SK-N-SH (cell line): ENCODE measurements around the gene HOXB5.

Experiments used
- CTCF ChIP-seq: fragments of 200-600 bp; sonication (generic); IDR thresholded peaks from 2 replicates; pipeline ENCODE4 v1.6.1; 2017; ENCODE audit warnings: antibody characterized with exemption, mild to moderate bottlenecking, moderate library complexity
- EP300 ChIP-seq, 2 experiments: IDR thresholded peaks; 2 replicates each; pipeline versions ENCODE4 v1.4.0 to v1.6.1; 2012; ENCODE audit warnings: borderline replicate concordance in 1 of 2, low read depth in 1 of 2, low read length in 1 of 2
- EZH2phosphoT487 ChIP-seq: fragments of 200-600 bp; sonication (generic); IDR thresholded peaks from 2 replicates; pipeline ENCODE4 v1.6.1; 2017; ENCODE audit warnings: low read depth, mixed run types, mild to moderate bottlenecking, antibody characterized with exemption, moderate library complexity, borderline replicate concordance
- FOXJ3 ChIP-seq: sonication (generic); formaldehyde crosslinking; IDR thresholded peaks from 2 replicates; pipeline ENCODE4 v1.5.1; 2020; ENCODE audit warnings: mild to moderate bottlenecking, missing genetic modification reagents
- FOXM1 ChIP-seq: IDR thresholded peaks from 2 replicates; pipeline ENCODE4 v1.4.0; 2012; ENCODE audit warnings: low read depth, mild to moderate bottlenecking
- IRF3 ChIP-seq: fragments of 150-350 bp; IDR thresholded peaks from 2 replicates; pipeline ENCODE4 v1.6.1; 2016; ENCODE audit warnings: mild to moderate bottlenecking, low read depth, low read length
- MEF2A ChIP-seq: IDR thresholded peaks from 2 replicates; pipeline ENCODE4 v1.4.0; 2012; ENCODE audit warnings: low read depth, borderline replicate concordance
- MXI1 ChIP-seq: IDR thresholded peaks from 2 replicates; pipeline ENCODE4 v1.6.1; 2012; ENCODE audit warnings: mild to moderate bottlenecking, low read depth, low read length, improper control_type of control experiment
- POLR2AphosphoS5 ChIP-seq: IDR thresholded peaks from 2 replicates; pipeline ENCODE4 v1.6.1; 2012; ENCODE audit warnings: low read depth, low read length
- RAD21 ChIP-seq: IDR thresholded peaks from 2 replicates; pipeline ENCODE4 v1.6.1; 2012; ENCODE audit warnings: mild to moderate bottlenecking, low read length
- RCOR1 ChIP-seq: fragments of 150-350 bp; IDR thresholded peaks from 2 replicates; pipeline ENCODE4 v1.6.1; 2017; ENCODE audit warnings: antibody characterized with exemption, low read length
- YY1 ChIP-seq: IDR thresholded peaks from 2 replicates; pipeline ENCODE4 v1.4.0; 2012; ENCODE audit warnings: low read depth, mild to moderate bottlenecking
- TF ChIP-seq, protein P1 (sequence below): IDR thresholded peaks from 2 replicates; pipeline ENCODE4 v1.6.1; 2012; ENCODE audit warnings: mild to moderate bottlenecking, low read depth, low read length, moderate library complexity
- TF ChIP-seq, protein P2 (sequence below): IDR thresholded peaks from 2 replicates; pipeline ENCODE4; 2012

DNA sequence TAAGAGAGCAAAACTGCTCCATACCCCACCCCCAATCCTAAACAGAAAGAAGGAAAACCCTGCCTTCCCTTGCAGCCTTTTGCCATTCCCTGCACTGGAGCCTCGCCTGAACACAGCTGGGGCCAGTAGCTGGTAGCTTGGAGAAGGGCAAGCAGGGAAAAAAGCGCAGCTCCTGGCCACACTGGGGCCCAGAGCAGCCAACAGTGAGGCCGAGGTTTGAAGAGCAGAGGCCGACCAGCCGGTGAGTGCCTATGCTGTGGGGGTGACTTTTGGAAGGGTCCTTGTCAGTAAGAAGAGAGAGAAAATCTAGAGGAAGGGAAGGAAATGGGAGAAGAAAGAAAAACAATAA, 35.8 kb upstream of the HOXB5 start:
- TF ChIP-seq POLR2AphosphoS5 (no peak), FOXJ3 (CRISPR knock-in tag) (no peak), RAD21 (no peak), CTCF (no peak), IRF3 (no peak), MXI1 (no peak), FOXM1 (no peak), EP300 (IDR thresholded peaks at IDR 0.05; ENCODE audit: borderline replicate concordance in 1 of 2, low read depth in 1 of 2, low read length in 1 of 2) (no peak), YY1 (no peak), MEF2A (no peak), EZH2phosphoT487 (no peak), RCOR1 (no peak)
- TF ChIP-seq, protein P1, sequence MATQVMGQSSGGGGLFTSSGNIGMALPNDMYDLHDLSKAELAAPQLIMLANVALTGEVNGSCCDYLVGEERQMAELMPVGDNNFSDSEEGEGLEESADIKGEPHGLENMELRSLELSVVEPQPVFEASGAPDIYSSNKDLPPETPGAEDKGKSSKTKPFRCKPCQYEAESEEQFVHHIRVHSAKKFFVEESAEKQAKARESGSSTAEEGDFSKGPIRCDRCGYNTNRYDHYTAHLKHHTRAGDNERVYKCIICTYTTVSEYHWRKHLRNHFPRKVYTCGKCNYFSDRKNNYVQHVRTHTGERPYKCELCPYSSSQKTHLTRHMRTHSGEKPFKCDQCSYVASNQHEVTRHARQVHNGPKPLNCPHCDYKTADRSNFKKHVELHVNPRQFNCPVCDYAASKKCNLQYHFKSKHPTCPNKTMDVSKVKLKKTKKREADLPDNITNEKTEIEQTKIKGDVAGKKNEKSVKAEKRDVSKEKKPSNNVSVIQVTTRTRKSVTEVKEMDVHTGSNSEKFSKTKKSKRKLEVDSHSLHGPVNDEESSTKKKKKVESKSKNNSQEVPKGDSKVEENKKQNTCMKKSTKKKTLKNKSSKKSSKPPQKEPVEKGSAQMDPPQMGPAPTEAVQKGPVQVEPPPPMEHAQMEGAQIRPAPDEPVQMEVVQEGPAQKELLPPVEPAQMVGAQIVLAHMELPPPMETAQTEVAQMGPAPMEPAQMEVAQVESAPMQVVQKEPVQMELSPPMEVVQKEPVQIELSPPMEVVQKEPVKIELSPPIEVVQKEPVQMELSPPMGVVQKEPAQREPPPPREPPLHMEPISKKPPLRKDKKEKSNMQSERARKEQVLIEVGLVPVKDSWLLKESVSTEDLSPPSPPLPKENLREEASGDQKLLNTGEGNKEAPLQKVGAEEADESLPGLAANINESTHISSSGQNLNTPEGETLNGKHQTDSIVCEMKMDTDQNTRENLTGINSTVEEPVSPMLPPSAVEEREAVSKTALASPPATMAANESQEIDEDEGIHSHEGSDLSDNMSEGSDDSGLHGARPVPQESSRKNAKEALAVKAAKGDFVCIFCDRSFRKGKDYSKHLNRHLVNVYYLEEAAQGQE: no peak
- TF ChIP-seq, protein P2, sequence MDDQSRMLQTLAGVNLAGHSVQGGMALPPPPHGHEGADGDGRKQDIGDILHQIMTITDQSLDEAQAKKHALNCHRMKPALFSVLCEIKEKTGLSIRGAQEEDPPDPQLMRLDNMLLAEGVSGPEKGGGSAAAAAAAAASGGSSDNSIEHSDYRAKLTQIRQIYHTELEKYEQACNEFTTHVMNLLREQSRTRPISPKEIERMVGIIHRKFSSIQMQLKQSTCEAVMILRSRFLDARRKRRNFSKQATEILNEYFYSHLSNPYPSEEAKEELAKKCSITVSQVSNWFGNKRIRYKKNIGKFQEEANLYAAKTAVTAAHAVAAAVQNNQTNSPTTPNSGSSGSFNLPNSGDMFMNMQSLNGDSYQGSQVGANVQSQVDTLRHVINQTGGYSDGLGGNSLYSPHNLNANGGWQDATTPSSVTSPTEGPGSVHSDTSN: no peak
